GM12878 (cell line): Measurements from ENCODE around the gene VPS52. TPM values are rescaled to one million over a fixed set of nuclear protein-coding genes. Genes with fewer than 3 reads are reported as not detected.
A peak's percentile ranks its signal among the peaks of the same experiment; 100 is the strongest.

Experiments used
- BRCA1 ChIP-seq: IDR thresholded peaks from 2 replicates; pipeline ENCODE4 v1.6.1; 2011; ENCODE audit warnings: low read depth, low read length, improper control_type of control experiment
- CEBPB ChIP-seq, 2 experiments: fragments of 150-350 bp in 1 of 2; IDR thresholded peaks; 2 replicates each; pipeline ENCODE4 v1.6.1; 2012 to 2014; ENCODE audit warnings: low read depth in 2 of 2, low read length in 2 of 2, borderline replicate concordance in 1 of 2, inconsistent platforms in 1 of 2
- E2F8 ChIP-seq: fragments of 450-650 bp; IDR thresholded peaks from 2 replicates; pipeline ENCODE4 v1.6.1; 2018; ENCODE audit warnings: mild to moderate bottlenecking, low read depth, moderate library complexity; ENCODE audit not compliant: partially characterized antibody
- KAT2A ChIP-seq: conservative IDR thresholded peaks from 2 replicates; pipeline ENCODE4 v1.6.1; 2011; ENCODE audit warnings: low read depth, low read length; ENCODE audit not compliant: control insufficient read depth
- LARP7 ChIP-seq: fragments of 450-650 bp; IDR thresholded peaks from 2 replicates; pipeline ENCODE4 v1.6.1; 2017; ENCODE audit warnings: mild to moderate bottlenecking
- MTA3 ChIP-seq: IDR thresholded peaks from 2 replicates; pipeline ENCODE4 v1.6.1; 2012; ENCODE audit warnings: low read length, inconsistent platforms, borderline replicate concordance
- MXI1 ChIP-seq: fragments of 150-350 bp; IDR thresholded peaks from 2 replicates; pipeline ENCODE4 v1.6.1; 2011; ENCODE audit warnings: low read depth, mild to moderate bottlenecking, inconsistent platforms, low read length, improper control_type of control experiment
- NFYA ChIP-seq: IDR thresholded peaks from 2 replicates; pipeline ENCODE4 v1.6.1; 2011; ENCODE audit warnings: low read depth, mild to moderate bottlenecking, low read length, improper control_type of control experiment, borderline replicate concordance
- RFX5 ChIP-seq: IDR thresholded peaks from 2 replicates; pipeline ENCODE4 v1.6.1; 2011; ENCODE audit warnings: low read depth, low read length, improper control_type of control experiment
- SMC3 ChIP-seq: IDR thresholded peaks from 2 replicates; pipeline ENCODE4 v1.6.1; 2011; ENCODE audit warnings: low read length, improper control_type of control experiment, borderline replicate concordance
- SRF ChIP-seq, 2 experiments: IDR thresholded peaks; 2 replicates each; pipeline ENCODE4 v1.6.1; 2011; ENCODE audit warnings: low read depth in 2 of 2, low read length in 2 of 2, mild to moderate bottlenecking in 1 of 2, moderate library complexity in 1 of 2
- TARDBP ChIP-seq: IDR thresholded peaks from 2 replicates; pipeline ENCODE4 v1.6.1; 2016; ENCODE audit warnings: borderline replicate concordance
- polyA plus RNA-seq, 11 experiments: library from polyadenylated mRNA; depleted of rRNA in 4 of 11; unstranded in 6 of 11; stranded (reverse) in 5 of 11; fragments of >200 nt; fragmentation: Nextera tagmentation in 4 of 11; fragmentation: Illumina TruSeq in 1 of 11; extraction: Ambion mirVana in 4 of 11; extraction: Trizol in 1 of 11; gene quantifications; 1 replicate in 1 of 11; 2 replicates in 10 of 11; pipeline versions ENCODE4 v1.2.1 to v1.2.3, GENCODE V29; 2011 to 2016; ENCODE audit warnings: inconsistent platforms in 2 of 11, missing spikeins in 2 of 11, low read depth in 1 of 11
- total RNA-seq, 4 experiments: library from RNA; depleted of rRNA in 3 of 4; stranded (reverse); fragments of >200 nt in 3 of 4; fragmentation: Illumina TruSeq in 1 of 4; extraction: Trizol in 1 of 4; gene quantifications; 2 replicates each; pipeline versions ENCODE4 v1.2.1 to v1.2.3, GENCODE V29; 2013 to 2021
- TF ChIP-seq, protein P1 (sequence below): fragments of 450-650 bp; IDR thresholded peaks from 2 replicates; pipeline ENCODE4 v1.6.1; 2017; ENCODE audit warnings: mild to moderate bottlenecking, moderate library complexity
- TF ChIP-seq, protein P2 (sequence below): IDR thresholded peaks from 2 replicates; pipeline ENCODE4 v1.6.1; 2012; ENCODE audit warnings: improper control_type of control experiment, low read depth, low read length; ENCODE audit not compliant: insufficient replicate concordance

Gene VPS52
- total and polyA plus RNA-seq, 10 of the 15 experiments (the other 5 are each of a cell fraction or from before 2014, with no cell fraction given) = 11.3 to 52.7 (median 36.7) TPM

GRCh38 chr6:33313709-33314514 is 42.2 kb upstream of the VPS52 start, which contains the start of gene TAPBP (continued):
- TF ChIP-seq E2F8 = peak; percentile 35
- no peak for TF ChIP-seq CEBPB (IDR thresholded peaks at IDR 0.05; ENCODE audit: borderline replicate concordance in 1 of 2, low read depth in 2 of 2, low read length in 2 of 2)
- peak; percentile 59; the same call in 1 of the 2 replicates for TF ChIP-seq MXI1
- no peak for TF ChIP-seq KAT2A
- TF ChIP-seq, protein P1, sequence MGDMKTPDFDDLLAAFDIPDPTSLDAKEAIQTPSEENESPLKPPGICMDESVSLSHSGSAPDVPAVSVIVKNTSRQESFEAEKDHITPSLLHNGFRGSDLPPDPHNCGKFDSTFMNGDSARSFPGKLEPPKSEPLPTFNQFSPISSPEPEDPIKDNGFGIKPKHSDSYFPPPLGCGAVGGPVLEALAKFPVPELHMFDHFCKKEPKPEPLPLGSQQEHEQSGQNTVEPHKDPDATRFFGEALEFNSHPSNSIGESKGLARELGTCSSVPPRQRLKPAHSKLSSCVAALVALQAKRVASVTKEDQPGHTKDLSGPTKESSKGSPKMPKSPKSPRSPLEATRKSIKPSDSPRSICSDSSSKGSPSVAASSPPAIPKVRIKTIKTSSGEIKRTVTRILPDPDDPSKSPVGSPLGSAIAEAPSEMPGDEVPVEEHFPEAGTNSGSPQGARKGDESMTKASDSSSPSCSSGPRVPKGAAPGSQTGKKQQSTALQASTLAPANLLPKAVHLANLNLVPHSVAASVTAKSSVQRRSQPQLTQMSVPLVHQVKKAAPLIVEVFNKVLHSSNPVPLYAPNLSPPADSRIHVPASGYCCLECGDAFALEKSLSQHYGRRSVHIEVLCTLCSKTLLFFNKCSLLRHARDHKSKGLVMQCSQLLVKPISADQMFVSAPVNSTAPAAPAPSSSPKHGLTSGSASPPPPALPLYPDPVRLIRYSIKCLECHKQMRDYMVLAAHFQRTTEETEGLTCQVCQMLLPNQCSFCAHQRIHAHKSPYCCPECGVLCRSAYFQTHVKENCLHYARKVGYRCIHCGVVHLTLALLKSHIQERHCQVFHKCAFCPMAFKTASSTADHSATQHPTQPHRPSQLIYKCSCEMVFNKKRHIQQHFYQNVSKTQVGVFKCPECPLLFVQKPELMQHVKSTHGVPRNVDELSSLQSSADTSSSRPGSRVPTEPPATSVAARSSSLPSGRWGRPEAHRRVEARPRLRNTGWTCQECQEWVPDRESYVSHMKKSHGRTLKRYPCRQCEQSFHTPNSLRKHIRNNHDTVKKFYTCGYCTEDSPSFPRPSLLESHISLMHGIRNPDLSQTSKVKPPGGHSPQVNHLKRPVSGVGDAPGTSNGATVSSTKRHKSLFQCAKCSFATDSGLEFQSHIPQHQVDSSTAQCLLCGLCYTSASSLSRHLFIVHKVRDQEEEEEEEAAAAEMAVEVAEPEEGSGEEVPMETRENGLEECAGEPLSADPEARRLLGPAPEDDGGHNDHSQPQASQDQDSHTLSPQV = no peak
- TF ChIP-seq BRCA1 = no peak
- TF ChIP-seq RFX5 = no peak
- TF ChIP-seq LARP7 = peak; percentile 91
- TF ChIP-seq TARDBP = 0 out of 2 replicates have a peak, but pooled peaks have one; percentile 39
- TF ChIP-seq NFYA = no peak
- TF ChIP-seq MTA3 = peak; percentile 35; the same call in 1 of the 2 replicates
- no peak for TF ChIP-seq SMC3
- TF ChIP-seq SRF (IDR thresholded peaks at IDR 0.05; ENCODE audit: low read depth in 2 of 2, low read length in 2 of 2) = no peak
- TF ChIP-seq, protein P2, sequence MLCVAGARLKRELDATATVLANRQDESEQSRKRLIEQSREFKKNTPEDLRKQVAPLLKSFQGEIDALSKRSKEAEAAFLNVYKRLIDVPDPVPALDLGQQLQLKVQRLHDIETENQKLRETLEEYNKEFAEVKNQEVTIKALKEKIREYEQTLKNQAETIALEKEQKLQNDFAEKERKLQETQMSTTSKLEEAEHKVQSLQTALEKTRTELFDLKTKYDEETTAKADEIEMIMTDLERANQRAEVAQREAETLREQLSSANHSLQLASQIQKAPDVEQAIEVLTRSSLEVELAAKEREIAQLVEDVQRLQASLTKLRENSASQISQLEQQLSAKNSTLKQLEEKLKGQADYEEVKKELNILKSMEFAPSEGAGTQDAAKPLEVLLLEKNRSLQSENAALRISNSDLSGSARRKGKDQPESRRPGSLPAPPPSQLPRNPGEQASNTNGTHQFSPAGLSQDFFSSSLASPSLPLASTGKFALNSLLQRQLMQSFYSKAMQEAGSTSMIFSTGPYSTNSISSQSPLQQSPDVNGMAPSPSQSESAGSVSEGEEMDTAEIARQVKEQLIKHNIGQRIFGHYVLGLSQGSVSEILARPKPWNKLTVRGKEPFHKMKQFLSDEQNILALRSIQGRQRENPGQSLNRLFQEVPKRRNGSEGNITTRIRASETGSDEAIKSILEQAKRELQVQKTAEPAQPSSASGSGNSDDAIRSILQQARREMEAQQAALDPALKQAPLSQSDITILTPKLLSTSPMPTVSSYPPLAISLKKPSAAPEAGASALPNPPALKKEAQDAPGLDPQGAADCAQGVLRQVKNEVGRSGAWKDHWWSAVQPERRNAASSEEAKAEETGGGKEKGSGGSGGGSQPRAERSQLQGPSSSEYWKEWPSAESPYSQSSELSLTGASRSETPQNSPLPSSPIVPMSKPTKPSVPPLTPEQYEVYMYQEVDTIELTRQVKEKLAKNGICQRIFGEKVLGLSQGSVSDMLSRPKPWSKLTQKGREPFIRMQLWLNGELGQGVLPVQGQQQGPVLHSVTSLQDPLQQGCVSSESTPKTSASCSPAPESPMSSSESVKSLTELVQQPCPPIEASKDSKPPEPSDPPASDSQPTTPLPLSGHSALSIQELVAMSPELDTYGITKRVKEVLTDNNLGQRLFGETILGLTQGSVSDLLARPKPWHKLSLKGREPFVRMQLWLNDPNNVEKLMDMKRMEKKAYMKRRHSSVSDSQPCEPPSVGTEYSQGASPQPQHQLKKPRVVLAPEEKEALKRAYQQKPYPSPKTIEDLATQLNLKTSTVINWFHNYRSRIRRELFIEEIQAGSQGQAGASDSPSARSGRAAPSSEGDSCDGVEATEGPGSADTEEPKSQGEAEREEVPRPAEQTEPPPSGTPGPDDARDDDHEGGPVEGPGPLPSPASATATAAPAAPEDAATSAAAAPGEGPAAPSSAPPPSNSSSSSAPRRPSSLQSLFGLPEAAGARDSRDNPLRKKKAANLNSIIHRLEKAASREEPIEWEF = no peak
